SK-N-SH (cell line): ENCODE data around the gene SLC13A1.

ENCODE experiments used
- EP300 ChIP-seq, 2 experiments: IDR thresholded peaks; 2 replicates each; pipeline versions ENCODE4 v1.4.0 to v1.6.1; 2012; ENCODE audit warnings: borderline replicate concordance in 1 of 2, low read depth in 1 of 2, low read length in 1 of 2
- EZH2phosphoT487 ChIP-seq: fragments of 200-600 bp; sonication (generic); IDR thresholded peaks from 2 replicates; pipeline ENCODE4 v1.6.1; 2017; ENCODE audit warnings: low read depth, mixed run types, mild to moderate bottlenecking, antibody characterized with exemption, moderate library complexity, borderline replicate concordance
- FOXM1 ChIP-seq: IDR thresholded peaks from 2 replicates; pipeline ENCODE4 v1.4.0; 2012; ENCODE audit warnings: low read depth, mild to moderate bottlenecking
- MXI1 ChIP-seq: IDR thresholded peaks from 2 replicates; pipeline ENCODE4 v1.6.1; 2012; ENCODE audit warnings: mild to moderate bottlenecking, low read depth, low read length, improper control_type of control experiment
- POLR2AphosphoS5 ChIP-seq: IDR thresholded peaks from 2 replicates; pipeline ENCODE4 v1.6.1; 2012; ENCODE audit warnings: low read depth, low read length
- RAD21 ChIP-seq: IDR thresholded peaks from 2 replicates; pipeline ENCODE4 v1.6.1; 2012; ENCODE audit warnings: mild to moderate bottlenecking, low read length
- SIN3A ChIP-seq: IDR thresholded peaks from 2 replicates; pipeline ENCODE4 v1.6.1; 2012; ENCODE audit warnings: low read depth, mild to moderate bottlenecking, low read length, moderate library complexity, borderline replicate concordance
- SMC3 ChIP-seq: IDR thresholded peaks from 2 replicates; pipeline ENCODE4 v1.6.1; 2012; ENCODE audit warnings: low read depth, low read length, improper control_type of control experiment
- TF ChIP-seq, protein P1 (sequence below): fragments of 200-600 bp; sonication (generic); IDR thresholded peaks from 2 replicates; pipeline ENCODE4 v1.6.1; 2017; ENCODE audit warnings: antibody characterized with exemption, mild to moderate bottlenecking, moderate library complexity
- TF ChIP-seq, protein P2 (sequence below): fragments of 150-350 bp; IDR thresholded peaks from 2 replicates; pipeline ENCODE4 v1.6.1; 2017; ENCODE audit warnings: antibody characterized with exemption, low read length, low read depth, borderline replicate concordance

DNA sequence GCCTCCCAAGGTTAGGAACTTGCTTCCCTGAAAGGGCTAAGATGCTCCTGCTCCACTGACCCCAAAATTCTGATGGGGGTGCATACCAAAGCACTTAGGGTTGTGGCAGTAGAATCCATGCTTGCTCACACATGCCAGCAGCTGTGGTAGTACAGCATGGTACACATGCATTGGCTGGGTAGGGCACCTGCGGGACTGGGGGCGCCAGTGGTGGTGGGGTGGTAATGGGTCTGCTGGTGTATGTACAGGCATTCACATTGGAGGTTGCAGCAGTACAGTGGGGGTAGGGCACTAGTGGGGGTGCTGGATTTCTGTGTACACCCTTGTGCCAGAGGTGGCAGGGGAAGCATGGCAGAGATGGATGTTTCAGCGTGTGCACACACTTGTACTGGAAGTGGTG, 132.0 kb downstream of the SLC13A1 start:
- TF ChIP-seq SMC3 (no peak), EP300 (IDR thresholded peaks at IDR 0.05; ENCODE audit: borderline replicate concordance in 1 of 2, low read depth in 1 of 2, low read length in 1 of 2) (no peak), RAD21 (no peak), POLR2AphosphoS5 (no peak), SIN3A (no peak), EZH2phosphoT487 (no peak), FOXM1 (no peak), MXI1 (no peak)
- TF ChIP-seq, protein P1, sequence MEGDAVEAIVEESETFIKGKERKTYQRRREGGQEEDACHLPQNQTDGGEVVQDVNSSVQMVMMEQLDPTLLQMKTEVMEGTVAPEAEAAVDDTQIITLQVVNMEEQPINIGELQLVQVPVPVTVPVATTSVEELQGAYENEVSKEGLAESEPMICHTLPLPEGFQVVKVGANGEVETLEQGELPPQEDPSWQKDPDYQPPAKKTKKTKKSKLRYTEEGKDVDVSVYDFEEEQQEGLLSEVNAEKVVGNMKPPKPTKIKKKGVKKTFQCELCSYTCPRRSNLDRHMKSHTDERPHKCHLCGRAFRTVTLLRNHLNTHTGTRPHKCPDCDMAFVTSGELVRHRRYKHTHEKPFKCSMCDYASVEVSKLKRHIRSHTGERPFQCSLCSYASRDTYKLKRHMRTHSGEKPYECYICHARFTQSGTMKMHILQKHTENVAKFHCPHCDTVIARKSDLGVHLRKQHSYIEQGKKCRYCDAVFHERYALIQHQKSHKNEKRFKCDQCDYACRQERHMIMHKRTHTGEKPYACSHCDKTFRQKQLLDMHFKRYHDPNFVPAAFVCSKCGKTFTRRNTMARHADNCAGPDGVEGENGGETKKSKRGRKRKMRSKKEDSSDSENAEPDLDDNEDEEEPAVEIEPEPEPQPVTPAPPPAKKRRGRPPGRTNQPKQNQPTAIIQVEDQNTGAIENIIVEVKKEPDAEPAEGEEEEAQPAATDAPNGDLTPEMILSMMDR: no peak
- TF ChIP-seq, protein P2, sequence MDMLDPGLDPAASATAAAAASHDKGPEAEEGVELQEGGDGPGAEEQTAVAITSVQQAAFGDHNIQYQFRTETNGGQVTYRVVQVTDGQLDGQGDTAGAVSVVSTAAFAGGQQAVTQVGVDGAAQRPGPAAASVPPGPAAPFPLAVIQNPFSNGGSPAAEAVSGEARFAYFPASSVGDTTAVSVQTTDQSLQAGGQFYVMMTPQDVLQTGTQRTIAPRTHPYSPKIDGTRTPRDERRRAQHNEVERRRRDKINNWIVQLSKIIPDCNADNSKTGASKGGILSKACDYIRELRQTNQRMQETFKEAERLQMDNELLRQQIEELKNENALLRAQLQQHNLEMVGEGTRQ: no peak
